Measurements from ENCODE around the gene ZYG11B.
"Not testable (repeated sequence)": the region's sequence is repeated elsewhere in the genome, so short reads cannot be mapped to it uniquely, and the experiment has no call there.

Gene ZYG11B

GRCh38 chr1:52707927-52708655, 18.2 kb upstream of the ZYG11B start:
- DNase-seq (ENCODE audit: low read depth in 3 of 3), result no peak

GRCh38 chr1:52709016-52709415, 17.2 kb upstream of the ZYG11B start:
- no peak for DNase-seq (ENCODE audit: low read depth in 3 of 3)

GRCh38 chr1:52713590-52713989, 12.7 kb upstream of the ZYG11B start:
- DNase-seq (ENCODE audit: low read depth in 3 of 3), result no peak

GRCh38 chr1:52715296-52715695, 11.0 kb upstream of the ZYG11B start:
- not testable (repeated sequence) for DNase-seq (ENCODE audit: low read depth in 3 of 3)

- DNase-seq (ENCODE audit: low read depth in 3 of 3), result no peak
Measured at GRCh38 chr1:52723260-52723659, 3.0 kb upstream of the ZYG11B start.

GRCh38 chr1:52725903-52726264, 369 bp upstream of the ZYG11B start:
- DNase-seq (ENCODE audit: low read depth in 3 of 3), result no peak

GRCh38 chr1:52727114-52727586, 897 bp downstream of the ZYG11B start:
- DNase-seq (ENCODE audit: low read depth in 3 of 3), result no peak

DNA sequence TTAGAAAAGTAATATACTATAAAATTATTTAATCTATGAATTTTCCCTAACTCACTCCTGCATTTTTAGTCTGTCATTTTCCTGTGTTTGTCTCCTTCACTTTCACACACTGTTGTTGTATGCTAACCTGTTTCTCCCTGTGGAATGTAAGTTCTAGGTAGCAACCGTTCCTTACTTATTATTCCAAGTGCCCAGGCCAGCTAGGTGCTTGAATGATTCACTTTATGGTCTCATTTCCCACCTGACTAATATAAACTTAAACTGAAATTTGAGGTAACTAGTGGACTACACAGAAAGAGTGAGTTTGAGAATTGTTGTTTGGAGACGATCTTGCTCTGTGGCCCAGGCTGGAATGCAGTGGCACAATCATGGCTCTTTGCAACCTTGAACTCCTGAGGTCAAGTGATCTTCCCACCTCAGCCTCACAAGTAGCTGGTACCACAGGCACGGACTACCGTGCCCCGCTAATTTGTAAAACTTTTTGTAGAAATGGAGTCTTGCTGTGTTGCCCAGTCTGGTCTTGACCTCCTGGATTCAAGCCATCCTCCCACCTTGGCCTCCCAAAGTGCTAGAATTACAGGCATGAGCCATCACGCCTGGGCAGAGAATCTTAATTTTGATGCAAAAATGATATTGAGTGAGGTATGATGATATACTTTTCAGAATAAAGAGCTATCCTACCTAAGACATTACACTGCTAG, 1.9 kb downstream of the ZYG11B start:
- DNase-seq (ENCODE audit: low read depth in 3 of 3), result no peak

DNA sequence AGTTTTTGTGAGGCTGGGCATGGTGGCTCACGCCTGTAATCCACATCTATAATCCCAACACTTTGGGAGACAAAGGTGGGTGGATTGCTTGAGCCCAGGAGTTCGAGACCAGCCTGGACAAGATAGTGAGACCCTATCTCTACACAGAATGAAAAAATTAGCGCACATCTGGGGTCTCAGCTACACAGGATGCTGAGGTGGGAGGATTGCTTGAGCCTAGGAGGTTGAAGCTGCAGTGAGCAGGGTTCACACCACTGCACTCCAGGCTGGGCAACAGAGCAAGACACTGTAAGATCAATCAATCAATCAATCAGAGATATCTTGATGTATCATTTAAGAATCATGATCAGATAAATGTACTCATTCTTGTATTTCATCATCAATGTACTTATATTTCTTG, 7.1 kb downstream of the ZYG11B start:
- DNase-seq (ENCODE audit: low read depth in 3 of 3), result no peak

DNA sequence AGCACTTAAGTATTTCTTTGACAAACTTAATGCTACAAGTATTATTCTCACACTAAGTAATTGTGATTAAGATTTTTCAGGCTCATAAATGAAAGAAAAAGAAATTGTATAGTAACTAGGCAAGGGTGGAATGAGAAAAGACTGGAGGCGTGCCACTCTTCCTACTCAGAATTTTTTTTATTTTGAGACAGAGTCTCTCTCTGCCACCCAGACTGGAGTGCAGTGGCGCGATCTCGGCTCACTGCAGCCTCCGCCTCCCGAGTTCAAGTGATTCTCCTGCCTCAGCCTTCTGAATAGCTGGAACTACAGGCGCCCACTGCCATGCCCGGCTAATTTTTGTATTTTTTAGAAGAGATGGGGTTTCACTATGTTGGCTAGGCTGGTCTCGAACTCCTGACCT, 9.1 kb downstream of the ZYG11B start:
- not testable (repeated sequence) for DNase-seq (ENCODE audit: low read depth in 3 of 3)

DNA sequence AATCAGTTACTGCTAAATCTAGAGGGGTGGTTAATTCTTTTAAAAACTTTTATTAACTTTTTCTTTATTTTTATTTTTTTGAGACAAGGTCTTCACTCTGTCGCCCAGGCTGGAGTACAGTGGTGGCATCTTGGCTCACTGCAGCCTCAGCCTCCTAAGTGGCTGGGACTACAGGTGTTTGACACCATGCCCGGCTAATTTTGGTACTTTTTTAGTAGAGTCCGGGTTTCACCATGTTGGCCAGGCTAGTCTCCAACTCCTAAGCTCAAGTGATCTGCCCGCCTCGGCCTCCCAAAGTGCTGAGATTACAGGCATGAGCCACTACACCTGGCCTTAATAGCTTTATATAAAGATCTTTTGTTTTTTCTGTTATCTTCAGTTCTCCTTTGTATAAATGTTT, 11.9 kb downstream of the ZYG11B start:
- no peak for DNase-seq (ENCODE audit: low read depth in 3 of 3)

- no peak for DNase-seq (ENCODE audit: low read depth in 3 of 3)
Measured at GRCh38 chr1:52738893-52739292, 12.6 kb downstream of the ZYG11B start.

- no peak for DNase-seq (ENCODE audit: low read depth in 3 of 3)
Measured at GRCh38 chr1:52739699-52740467, 13.6 kb downstream of the ZYG11B start.

- no peak for DNase-seq (ENCODE audit: low read depth in 3 of 3)
Measured at GRCh38 chr1:52741259-52741658, 15.0 kb downstream of the ZYG11B start.

GRCh38 chr1:52746189-52746588, 19.9 kb downstream of the ZYG11B start:
- no peak for DNase-seq (ENCODE audit: low read depth in 3 of 3)

- no peak for DNase-seq (ENCODE audit: low read depth in 3 of 3)
Measured at GRCh38 chr1:52747450-52747849, 21.2 kb downstream of the ZYG11B start.

GRCh38 chr1:52748119-52748518, 21.9 kb downstream of the ZYG11B start:
- no peak for DNase-seq (ENCODE audit: low read depth in 3 of 3)

- DNase-seq (ENCODE audit: low read depth in 3 of 3), result not testable (repeated sequence)
Measured at GRCh38 chr1:52749496-52749895, 23.2 kb downstream of the ZYG11B start.

DNA sequence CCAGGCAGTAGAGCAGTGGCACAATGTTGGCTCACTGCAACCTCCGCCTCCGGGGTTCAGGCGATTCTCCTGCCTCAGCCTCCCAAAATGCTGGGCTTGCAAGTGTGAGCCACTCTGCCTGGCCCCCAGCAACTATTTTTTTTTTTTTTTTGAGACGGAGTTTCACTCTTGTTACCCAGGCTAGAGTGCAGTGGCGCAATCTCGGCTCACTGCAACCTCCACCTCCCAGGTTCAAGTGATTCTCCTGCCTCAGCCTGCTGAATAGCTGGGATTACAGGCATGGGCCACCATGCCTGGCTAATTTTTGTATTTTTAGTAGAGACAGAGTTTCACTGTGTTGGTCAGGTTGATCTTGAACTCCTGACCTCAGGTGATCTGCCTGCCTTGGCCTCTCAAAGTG, 23.9 kb downstream of the ZYG11B start:
- DNase-seq (ENCODE audit: low read depth in 3 of 3), result not testable (repeated sequence)

DNA sequence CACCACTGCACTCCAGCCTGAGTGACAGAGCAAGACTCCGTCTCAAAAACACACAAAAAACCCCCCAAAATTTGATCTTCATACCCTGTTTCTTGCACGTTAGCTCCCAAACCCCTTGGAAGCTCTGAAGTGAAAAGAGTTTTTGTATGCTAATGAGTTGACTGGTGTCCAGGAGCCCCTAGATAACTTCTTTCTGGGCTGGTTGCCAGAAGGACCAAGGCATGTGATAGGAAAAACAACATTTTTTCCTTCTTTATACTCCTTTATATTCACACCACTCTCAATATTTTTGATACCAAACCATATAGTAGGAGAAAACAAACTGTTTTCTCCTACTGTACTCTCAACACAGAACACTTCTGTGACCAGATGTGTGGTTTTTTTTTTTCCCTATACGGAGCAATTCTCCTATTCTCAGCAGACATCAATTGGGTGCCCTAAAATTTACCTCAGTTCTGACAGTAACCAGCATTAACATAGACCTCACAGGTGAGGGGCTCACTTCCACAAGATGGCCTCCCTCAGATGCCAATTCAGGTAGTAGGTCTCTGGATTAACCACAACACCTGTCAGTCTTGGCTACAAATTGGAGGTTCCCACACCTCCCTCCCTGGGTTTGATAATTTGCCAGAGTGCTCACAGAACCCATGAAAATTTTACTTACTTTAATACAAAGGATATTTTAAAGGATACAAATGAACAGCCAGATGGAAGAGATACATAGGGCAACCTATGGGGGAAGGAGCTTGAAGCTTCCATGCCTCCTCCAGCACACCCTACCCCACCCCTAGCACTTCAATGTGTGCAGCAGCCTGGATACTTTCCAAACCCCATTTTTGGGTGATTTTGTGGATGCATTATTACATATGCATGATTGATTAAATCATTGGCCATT, 25.6 kb downstream of the ZYG11B start:
- no peak for DNase-seq (ENCODE audit: low read depth in 3 of 3)

DNA sequence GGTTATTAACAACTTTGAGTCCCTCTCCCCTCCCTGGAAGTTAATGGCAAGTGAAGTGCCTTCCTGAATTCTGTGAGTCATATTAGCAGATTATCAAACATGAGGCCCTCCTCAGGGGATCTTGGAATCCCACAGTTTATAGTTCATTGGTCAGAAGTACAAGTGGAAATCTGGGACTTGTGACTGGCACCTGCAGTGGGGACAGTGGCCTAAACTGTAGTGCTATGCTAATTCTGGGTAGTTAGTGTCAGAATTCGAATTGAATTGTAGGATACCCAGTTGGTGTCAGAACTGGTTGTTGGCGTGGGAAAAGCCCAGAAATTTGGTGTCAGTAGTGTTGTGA, 26.2 kb downstream of the ZYG11B start:
- DNase-seq (ENCODE audit: low read depth in 3 of 3), result no peak

DNA sequence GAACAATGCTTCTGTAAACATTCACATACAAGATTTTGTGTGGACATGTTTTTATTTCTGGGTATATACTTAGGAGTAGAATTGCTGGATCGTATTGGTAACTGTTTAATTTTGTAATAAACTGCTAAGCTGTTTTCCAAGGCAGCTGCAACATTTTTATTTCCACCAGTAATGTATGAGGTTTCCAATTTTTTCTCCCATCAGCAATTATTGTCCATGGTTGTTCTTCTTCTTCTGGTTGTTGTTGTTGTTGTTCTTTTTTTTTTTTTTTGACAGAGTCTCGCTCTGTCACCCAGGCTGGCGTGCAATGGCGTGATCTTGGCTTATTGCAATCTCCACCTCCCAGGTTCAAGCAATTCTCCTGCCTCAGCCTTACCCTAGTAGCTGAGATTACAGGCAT, 26.9 kb downstream of the ZYG11B start:
- DNase-seq (ENCODE audit: low read depth in 3 of 3), result no peak

All from stimulated activated CD4-positive, alpha-beta T cell treated with anti-CD3 and anti-CD28 coated beads, TNF-alpha, amount 100 ng/mL, for 48 hours (primary cell).